ENCODE data around the gene ABCA5. TPM values are rescaled to one million over a fixed set of nuclear protein-coding genes. Genes with fewer than 3 reads are reported as not detected.
A peak's percentile ranks its signal among the peaks of the same experiment; 100 is the strongest.
"Not testable (repeated sequence)": the region's sequence is repeated elsewhere in the genome, so short reads cannot be mapped to it uniquely, and the experiment has no call there.

ABCA5 gene
- total and polyA plus RNA-seq, 9 of the 15 experiments (the other 6 are each of a cell fraction or from before 2014, with no cell fraction given) = 0.74 to 2.3 (median 1.4) TPM

DNA sequence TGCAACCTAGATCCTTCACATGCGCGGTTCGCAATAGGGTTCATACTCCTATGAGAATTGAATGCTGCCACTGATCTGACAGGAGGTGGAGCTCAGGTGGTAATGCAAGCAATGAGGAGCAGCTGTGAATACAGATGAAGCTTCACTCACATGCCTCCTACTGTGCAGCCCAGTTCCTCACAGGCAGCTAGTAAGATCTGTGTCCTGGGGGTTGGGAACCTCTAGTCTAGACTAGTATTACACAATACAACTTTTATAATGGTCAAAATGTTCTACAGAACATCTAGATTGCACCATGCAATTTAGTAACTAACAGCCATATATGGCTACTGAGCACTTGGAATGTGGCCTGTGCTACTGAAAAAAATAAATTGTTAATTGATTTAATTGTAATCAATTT, 26.7 kb downstream of the ABCA5 start:
- no peak for ATAC-seq
- Histone ChIP-seq H4K20me1 (replicated peaks; ENCODE audit: control insufficient read depth, insufficient read depth, low read length) (no peaks in the 10 kb centered on the region), H3K4me3 (no peak overlapping the region), H3K9me3 (replicated peaks; ENCODE audit: control insufficient read depth, insufficient read depth, low read depth, low read length) (no peaks in the 10 kb centered on the region), H3K4me1 (replicated peaks in 1 of 2; ENCODE audit: control insufficient read depth in 2 of 2, insufficient read depth in 2 of 2, low read length in 2 of 2) (no peaks in the 10 kb centered on the region), H3K79me2 (ENCODE audit: control insufficient read depth, insufficient read depth, low read length) (no peaks in the 10 kb centered on the region), H3K9ac (ENCODE audit: insufficient read depth in 1 of 2, low read depth in 2 of 2, low read length in 2 of 2) (no peak overlapping the region), H3K27ac (ENCODE audit: extremely low read depth, low read depth, low read length) (no peak overlapping the region), H3K36me3 (ENCODE audit: control insufficient read depth, insufficient read depth, low read length) (no peaks in the 10 kb centered on the region), H3K27me3 (ENCODE audit: control insufficient read depth in 2 of 2, insufficient read depth in 2 of 2, low read length in 2 of 2) (no peaks in the 10 kb centered on the region), H3K9me1 (ENCODE audit: control insufficient read depth, insufficient read depth, low read length) (no peaks in the 10 kb centered on the region), H3K4me2 (ENCODE audit: insufficient read depth, low read length) (no peak overlapping the region), H2AFZ (ENCODE audit: low read depth, low read length) (no peak overlapping the region)
- in situ Hi-C loops (cut with MboI) (no loop called here), intact Hi-C loops (cut with micrococcal nuclease) (no loop called here)
- WGBS (ENCODE audit: insufficient coverage, low coverage, missing lambda C conversion rate) = 14% methylated on average over 3 of the region's 3 CpGs
- TF ChIP-seq, protein P1, sequence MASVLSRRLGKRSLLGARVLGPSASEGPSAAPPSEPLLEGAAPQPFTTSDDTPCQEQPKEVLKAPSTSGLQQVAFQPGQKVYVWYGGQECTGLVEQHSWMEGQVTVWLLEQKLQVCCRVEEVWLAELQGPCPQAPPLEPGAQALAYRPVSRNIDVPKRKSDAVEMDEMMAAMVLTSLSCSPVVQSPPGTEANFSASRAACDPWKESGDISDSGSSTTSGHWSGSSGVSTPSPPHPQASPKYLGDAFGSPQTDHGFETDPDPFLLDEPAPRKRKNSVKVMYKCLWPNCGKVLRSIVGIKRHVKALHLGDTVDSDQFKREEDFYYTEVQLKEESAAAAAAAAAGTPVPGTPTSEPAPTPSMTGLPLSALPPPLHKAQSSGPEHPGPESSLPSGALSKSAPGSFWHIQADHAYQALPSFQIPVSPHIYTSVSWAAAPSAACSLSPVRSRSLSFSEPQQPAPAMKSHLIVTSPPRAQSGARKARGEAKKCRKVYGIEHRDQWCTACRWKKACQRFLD (CRISPR knock-in tag; IDR thresholded peaks at IDR 0.05) = no peak
- TF ChIP-seq, protein P2, sequence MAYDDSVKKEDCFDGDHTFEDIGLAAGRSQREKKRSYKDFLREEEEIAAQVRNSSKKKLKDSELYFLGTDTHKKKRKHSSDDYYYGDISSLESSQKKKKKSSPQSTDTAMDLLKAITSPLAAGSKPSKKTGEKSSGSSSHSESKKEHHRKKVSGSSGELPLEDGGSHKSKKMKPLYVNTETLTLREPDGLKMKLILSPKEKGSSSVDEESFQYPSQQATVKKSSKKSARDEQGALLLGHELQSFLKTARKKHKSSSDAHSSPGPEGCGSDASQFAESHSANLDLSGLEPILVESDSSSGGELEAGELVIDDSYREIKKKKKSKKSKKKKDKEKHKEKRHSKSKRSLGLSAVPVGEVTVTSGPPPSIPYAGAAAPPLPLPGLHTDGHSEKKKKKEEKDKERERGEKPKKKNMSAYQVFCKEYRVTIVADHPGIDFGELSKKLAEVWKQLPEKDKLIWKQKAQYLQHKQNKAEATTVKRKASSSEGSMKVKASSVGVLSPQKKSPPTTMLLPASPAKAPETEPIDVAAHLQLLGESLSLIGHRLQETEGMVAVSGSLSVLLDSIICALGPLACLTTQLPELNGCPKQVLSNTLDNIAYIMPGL (CRISPR knock-in tag; IDR thresholded peaks at IDR 0.05) = no peak
- TF ChIP-seq CEBPB (tag; IDR thresholded peaks at IDR 0.05) = peak; percentile 52
- TF ChIP-seq HDAC3 (IDR thresholded peaks at IDR 0.05; ENCODE audit: borderline replicate concordance, partially characterized antibody) = no peak
- peak in 1 of 3 experiments; percentile 47; a peak in 1 of 6 replicates for TF ChIP-seq ZBTB11 (CRISPR knock-in tag; IDR thresholded peaks at IDR 0.05)
- no peak for FAIRE-seq
- no peak for DNase-seq (ENCODE audit: extremely low read depth in 1 of 4, low spot score in 3 of 4)
- ChIA-PET CTCF (ENCODE audit: low intra/inter-chr PET ratio) (no interaction called here), POLR2A (no interaction called here)
- no TSS peak for BruUV-seq (replicated peaks)

DNA sequence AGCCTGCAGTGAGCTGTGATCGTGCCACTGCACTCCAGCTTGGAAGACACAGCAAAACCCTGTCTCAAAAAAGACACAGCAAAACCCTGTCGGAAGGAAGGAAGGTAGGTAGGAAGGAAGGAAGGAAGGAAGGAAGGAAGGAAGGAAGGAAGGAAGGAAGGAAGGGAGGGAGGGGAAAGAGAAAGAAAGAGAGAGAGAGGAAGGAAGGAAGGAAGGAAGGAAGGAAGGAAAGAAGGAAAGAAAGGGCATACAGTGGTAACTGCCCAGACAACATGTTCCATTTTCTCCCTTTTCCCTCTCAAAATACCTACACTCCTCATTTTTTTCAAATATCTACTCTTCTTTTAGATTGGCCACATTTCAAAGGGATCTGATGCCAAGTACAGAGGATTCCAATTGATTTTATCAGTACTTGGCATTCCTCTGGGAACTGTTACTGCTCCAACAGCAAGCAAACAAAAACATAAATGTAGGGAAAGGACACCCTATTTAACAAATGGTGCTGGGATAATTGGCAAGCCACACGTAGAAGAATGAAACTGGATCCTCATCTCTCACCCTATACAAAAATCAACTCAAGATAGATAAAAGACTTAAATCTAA, 28.7 kb downstream of the ABCA5 start:
- H3K9me3 ChIP-seq (replicated peaks; ENCODE audit: control insufficient read depth, insufficient read depth, low read depth, low read length); FAIRE-seq; H2AFZ ChIP-seq (ENCODE audit: low read depth, low read length); CTCF ChIA-PET (ENCODE audit: low intra/inter-chr PET ratio); H4K20me1 ChIP-seq (replicated peaks; ENCODE audit: control insufficient read depth, insufficient read depth, low read length); intact Hi-C loops (cut with micrococcal nuclease); POLR2A ChIA-PET; BruUV-seq (replicated peaks); H3K4me2 ChIP-seq (ENCODE audit: insufficient read depth, low read length); H3K79me2 ChIP-seq (ENCODE audit: control insufficient read depth, insufficient read depth, low read length); H3K27ac ChIP-seq (ENCODE audit: extremely low read depth, low read depth, low read length); H3K36me3 ChIP-seq (ENCODE audit: control insufficient read depth, insufficient read depth, low read length); in situ Hi-C loops (cut with MboI); H3K9me1 ChIP-seq (ENCODE audit: control insufficient read depth, insufficient read depth, low read length); H3K4me1 ChIP-seq (replicated peaks in 1 of 2; ENCODE audit: control insufficient read depth in 2 of 2, insufficient read depth in 2 of 2, low read length in 2 of 2); H3K4me3 ChIP-seq; DNase-seq (ENCODE audit: extremely low read depth in 1 of 4, low spot score in 3 of 4); H3K27me3 ChIP-seq (ENCODE audit: control insufficient read depth in 2 of 2, insufficient read depth in 2 of 2, low read length in 2 of 2); H3K9ac ChIP-seq (ENCODE audit: insufficient read depth in 1 of 2, low read depth in 2 of 2, low read length in 2 of 2); ATAC-seq: not testable (repeated sequence)
- WGBS (ENCODE audit: insufficient coverage, low coverage, missing lambda C conversion rate) = 0% methylated on average over 3 of the region's 3 CpGs
